ENCODE measurements around the gene ATG9B. TPM values are rescaled to one million over a fixed set of nuclear protein-coding genes. Genes with fewer than 3 reads are reported as not detected.

The ATG9B gene
- total RNA-seq, 4 donors from 2014 or later: 0.42 TPM; not detected in 3

GRCh38 chr7:150980663-150981062 lies 43.6 kb downstream of the ATG9B start:
- no peak for DNase-seq (ENCODE audit: extremely low spot score)
- no peak for TF ChIP-seq POLR2A (IDR thresholded peaks at IDR 0.05; ENCODE audit: low read depth)
- no peak for TF ChIP-seq POLR2AphosphoS5 (IDR thresholded peaks at IDR 0.05)
- no peak for TF ChIP-seq CTCF (IDR thresholded peaks at IDR 0.05)
- no peak for TF ChIP-seq EP300 (IDR thresholded peaks at IDR 0.05)
- no peaks in the 10 kb centered on the region for H3K36me3 ChIP-seq
- no peak overlapping the region for H3K4me3 ChIP-seq
- peak overlapping the region in 2 of 4 donors; percentile 87 to 88 for H3K27ac ChIP-seq (replicated peaks in 1 of 4)
- WGBS: 73% methylated on average over 2 of the region's 2 CpGs
- intact Hi-C loops (cut with DNase I): loop anchor here (10.0 kb wide), 1 partner anchor 206 kb away; no protein-coding TSS in a partner anchor
- peaks cover 28 to 46% (median 45%) of the 10 kb centered on the region in 4 donors for H3K4me1 ChIP-seq
- no peaks in the 10 kb centered on the region for H3K9me3 ChIP-seq
- H3K27me3 ChIP-seq: peaks cover 0 to 31% (median 6%) of the 10 kb centered on the region in 4 donors

- Histone ChIP-seq H3K27me3 (peaks cover 0 to 38% (median 6%) of the 10 kb centered on the region in 4 donors), H3K36me3 (no peaks in the 10 kb centered on the region), H3K27ac (replicated peaks in 1 of 4) (peak overlapping the region; percentile 87 to 88 (median 88)), H3K4me3 (peak overlapping the region in 2 of 4 donors; percentile 60 to 61), H3K9me3 (no peaks in the 10 kb centered on the region), H3K4me1 (peaks cover 28 to 53% (median 53%) of the 10 kb centered on the region in 4 donors)
- TF ChIP-seq POLR2A (IDR thresholded peaks at IDR 0.05; ENCODE audit: low read depth) (no peak), CTCF (IDR thresholded peaks at IDR 0.05) (no peak), POLR2AphosphoS5 (IDR thresholded peaks at IDR 0.05) (peak; percentile 22 to 52)
- intact Hi-C loops (cut with DNase I): loop anchor here (10.0 kb wide), 1 partner anchor 205 kb away; no protein-coding TSS in a partner anchor
- 47% methylated on average over 7 of the region's 7 CpGs for WGBS
- no peak for DNase-seq (ENCODE audit: extremely low spot score)
Observed at GRCh38 chr7:150979713-150980390, 44.4 kb downstream of the ATG9B start.

- peaks cover 0 to 48% (median 6%) of the 10 kb centered on the region in 4 donors for H3K27me3 ChIP-seq
- 0% methylated on average over 15 of the region's 81 CpGs for WGBS
- H3K4me3 ChIP-seq: peak within 1 kb of the TSS; percentile 60 to 72 (median 63)
- peak within 1 kb of the TSS; percentile 87 to 88 (median 88) for H3K27ac ChIP-seq (replicated peaks in 1 of 4)
- no peaks in the 10 kb centered on the region for H3K9me3 ChIP-seq
- no peak for DNase-seq (ENCODE audit: extremely low spot score)
- intact Hi-C loops (cut with DNase I): no loop called here
- TF ChIP-seq CTCF (IDR thresholded peaks at IDR 0.05) (no peak), POLR2AphosphoS5 (IDR thresholded peaks at IDR 0.05) (peak; percentile 44 to 62)
- H3K36me3 ChIP-seq: no peaks in the 10 kb centered on the region
- peaks cover 43 to 69% (median 69%) of the 10 kb centered on the region in 4 donors for H3K4me1 ChIP-seq
Observed at GRCh38 chr7:150978126-150978789, 46.0 kb downstream of the ATG9B start, which contains the start of gene KCNH2. TSS of gene KCNH2 (minus strand) at chr7:150978321. CDS start at chr7:150977913, 408 bp downstream.

GRCh38 chr7:150977382-150978125 lies 46.7 kb downstream of the ATG9B start:
- no peak for DNase-seq (ENCODE audit: extremely low spot score)
- Histone ChIP-seq H3K4me3 (peak overlapping the region; percentile 60 to 72 (median 63)), H3K27ac (replicated peaks in 1 of 4) (peak overlapping the region; percentile 86 to 88 (median 88)), H3K4me1 (peaks cover 50 to 76% (median 76%) of the 10 kb centered on the region in 4 donors), H3K9me3 (no peaks in the 10 kb centered on the region), H3K36me3 (no peaks in the 10 kb centered on the region), H3K27me3 (peaks cover 0 to 48% (median 6%) of the 10 kb centered on the region in 4 donors)
- intact Hi-C loops (cut with DNase I): no loop called here
- TF ChIP-seq CTCF (IDR thresholded peaks at IDR 0.05): no peak
- TF ChIP-seq POLR2A (IDR thresholded peaks at IDR 0.05; ENCODE audit: low read depth): no peak
- no peak for TF ChIP-seq POLR2AphosphoS5 (IDR thresholded peaks at IDR 0.05)
- WGBS: 5% methylated on average over 20 of the region's 62 CpGs

All from esophagus muscularis mucosa (tissue), 4 donors.